Activated CD4-positive, CD25-positive, alpha-beta regulatory T cell treated with anti-CD3 and anti-CD28 coated beads, Interleukin-2, amount 50 U/mL, for 16 hours (primary cell): Measurements from ENCODE around the gene SASH3.
"Not testable (repeated sequence)": the region's sequence is repeated elsewhere in the genome, so short reads cannot be mapped to it uniquely, and the experiment has no call there.

ENCODE experiments used
- DNase-seq: peaks from one replicate; pipeline ENCODE4 v3.0.0-alpha.2; 2020; ENCODE audit warnings: low read depth, low spot score

SASH3 gene

DNA sequence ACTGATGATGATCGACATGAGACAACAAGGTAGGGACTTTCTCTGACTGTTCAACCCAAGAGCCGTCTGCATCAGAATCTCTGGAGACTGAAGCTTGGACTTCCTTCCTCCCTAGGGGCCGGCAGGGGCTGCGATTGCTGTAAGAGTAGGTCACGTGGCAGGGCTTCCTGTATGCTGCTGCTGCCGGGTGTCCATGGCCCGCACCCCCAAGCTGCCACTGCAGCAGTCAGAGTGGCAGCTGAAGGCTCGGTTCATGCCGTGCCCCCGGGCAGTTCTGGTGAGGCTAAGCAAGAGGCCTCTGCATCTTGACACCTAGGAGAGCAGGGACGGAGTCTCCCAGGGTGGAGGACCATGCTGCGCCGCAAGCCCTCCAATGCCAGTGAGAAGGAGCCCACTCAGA, at the start of gene SASH3:
SASH3 (plus strand) TSS at position 203 of the 400 bp plus-strand sequence; CDS start at position 352, 149 bp downstream.
- no peak for DNase-seq

DNA sequence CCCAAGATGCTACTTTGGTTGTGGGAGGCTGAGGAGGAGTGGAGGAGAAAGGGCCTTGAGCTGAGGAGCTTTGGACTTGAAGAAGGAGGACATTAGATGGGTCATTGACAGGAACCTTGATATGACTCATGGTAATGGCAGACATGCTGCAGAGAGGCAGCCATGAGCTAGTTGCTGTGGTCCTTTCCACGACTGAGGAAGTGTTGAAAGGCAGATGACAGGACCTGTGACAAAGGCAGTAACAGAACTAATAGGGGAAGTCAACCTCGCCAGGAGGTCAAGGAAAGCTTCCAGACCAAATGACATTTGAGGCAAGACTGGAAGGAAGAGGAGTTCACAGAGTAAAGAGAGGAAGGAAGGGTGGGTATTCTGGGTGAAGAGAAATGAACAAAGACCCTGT, 48.5 kb upstream of the SASH3 start:
- DNase-seq, result no peak

DNA sequence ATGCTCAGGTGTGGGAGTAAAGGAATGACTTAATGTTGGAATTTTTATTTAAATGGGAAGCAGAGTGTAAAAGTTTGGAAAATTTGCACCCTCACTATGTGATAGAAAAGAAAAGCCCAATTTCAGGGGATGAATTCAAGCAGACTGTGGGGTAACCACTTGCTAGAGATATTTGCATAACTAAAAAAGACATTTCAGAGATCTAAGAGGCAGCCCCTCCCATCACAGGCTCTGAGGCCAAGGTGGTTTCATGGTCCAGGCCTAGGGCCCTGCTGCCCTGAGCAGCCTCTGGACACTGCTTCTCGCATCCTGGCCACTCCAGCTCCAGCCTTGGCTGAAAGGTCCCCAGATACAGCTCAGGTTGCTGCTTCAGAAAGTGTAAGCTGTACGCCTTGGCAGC, 46.9 kb upstream of the SASH3 start:
- no peak for DNase-seq

DNA sequence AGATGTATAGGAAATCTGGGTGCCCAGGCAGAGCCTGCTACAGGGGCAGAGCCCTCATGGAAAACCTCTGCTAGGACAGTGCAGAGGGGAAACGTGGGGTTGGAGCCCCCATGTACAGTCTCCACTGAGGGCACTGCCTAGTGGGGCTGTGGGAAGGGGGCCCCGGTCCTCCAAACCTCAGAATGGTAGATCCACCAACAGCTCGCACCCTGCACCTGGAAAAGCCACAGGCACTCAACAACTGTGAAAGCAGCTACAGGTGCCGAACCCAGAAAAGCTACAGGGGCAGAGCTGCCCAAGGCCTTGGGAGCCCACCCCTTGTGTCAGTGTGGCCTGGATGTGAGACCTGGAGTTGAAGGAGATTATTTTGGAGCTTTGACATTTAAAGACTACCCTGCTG, 46.4 kb upstream of the SASH3 start:
- DNase-seq, result no peak

DNA sequence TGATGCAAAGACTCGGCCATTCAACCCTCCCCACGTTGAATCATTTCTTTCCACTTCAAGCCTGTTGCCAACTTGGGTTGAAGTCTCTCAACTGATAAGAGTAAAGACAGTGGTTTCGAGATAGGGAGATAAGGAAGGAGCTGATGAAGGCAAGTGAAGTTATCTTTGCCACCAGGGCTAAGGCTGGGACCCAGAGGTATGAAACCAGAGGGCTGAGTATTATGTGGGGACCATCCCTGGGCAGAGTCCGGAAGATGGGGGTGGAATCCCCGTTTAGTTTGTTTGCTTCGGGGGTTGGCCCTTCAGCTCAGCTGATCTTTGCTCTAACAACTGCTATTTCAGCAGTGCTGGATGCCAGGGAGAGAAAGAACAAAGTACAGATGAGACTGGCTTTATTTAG, 43.3 kb upstream of the SASH3 start:
- no peak for DNase-seq

DNA sequence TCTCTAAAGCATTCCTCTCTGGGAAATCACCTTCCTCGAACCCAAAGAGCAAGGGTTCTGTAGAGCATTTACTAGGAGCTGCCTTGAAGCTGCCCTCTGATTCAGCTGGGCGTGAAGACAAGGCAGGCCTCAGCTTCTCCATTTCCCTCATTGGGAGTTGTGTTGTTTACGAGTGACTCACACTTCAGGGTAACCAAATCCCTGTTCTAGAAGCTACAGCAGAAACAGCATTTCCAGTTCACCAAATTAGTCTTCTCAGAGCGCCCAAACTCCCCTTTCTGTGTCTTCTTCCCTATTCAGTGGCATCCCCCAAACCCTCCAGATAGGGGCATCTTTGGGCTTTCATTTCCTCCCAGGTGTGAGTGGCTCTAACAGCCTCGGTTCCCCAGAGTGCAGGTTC, 41.8 kb upstream of the SASH3 start:
- DNase-seq, result no peak

DNA sequence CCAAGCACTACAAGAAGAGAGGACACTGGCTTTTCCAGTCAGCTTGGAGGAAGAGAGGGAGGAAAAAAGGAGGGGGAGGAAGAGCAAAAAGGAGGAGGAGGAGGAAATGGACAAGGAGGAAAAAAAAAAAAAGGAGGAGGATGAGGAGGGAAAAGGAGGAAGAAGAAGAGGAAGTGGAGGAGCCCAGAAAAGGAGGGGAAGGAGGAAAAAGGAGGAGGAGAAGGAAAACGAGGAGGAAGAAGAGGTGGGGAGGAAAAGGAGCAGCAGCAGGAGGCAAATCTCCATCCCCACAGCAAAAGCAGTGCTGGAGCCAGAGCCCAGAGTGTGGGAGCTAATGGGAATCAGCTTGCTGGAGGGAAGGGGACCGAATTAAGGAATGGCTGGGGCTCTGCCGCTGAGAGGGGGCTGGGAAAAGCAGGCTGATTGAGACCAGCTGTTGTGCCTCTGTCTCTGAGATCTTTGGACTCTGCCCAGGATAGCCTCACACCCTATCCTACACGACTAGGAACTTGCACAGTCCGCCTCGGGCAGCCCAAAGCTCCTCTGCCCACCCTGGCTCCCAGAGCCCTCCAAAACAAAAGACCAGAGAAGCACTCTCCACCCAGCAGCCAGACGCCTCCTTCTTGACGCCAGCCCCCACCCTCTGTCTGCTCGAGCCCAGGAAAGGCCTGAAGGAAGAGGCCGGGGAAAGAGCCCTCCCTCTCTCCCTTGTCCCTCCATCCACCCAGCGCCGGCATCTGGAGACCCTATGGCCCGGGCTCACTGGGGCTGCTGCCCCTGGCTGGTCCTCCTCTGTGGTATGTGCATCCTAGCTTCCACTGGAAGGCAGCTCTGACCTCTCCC, 41.1 kb upstream of the SASH3 start, which contains the start of gene XPNPEP2:
XPNPEP2 (plus strand) TSS at position 514 of the 843 bp plus-strand sequence; CDS start at position 749, 235 bp downstream.
- DNase-seq, result no peak

DNA sequence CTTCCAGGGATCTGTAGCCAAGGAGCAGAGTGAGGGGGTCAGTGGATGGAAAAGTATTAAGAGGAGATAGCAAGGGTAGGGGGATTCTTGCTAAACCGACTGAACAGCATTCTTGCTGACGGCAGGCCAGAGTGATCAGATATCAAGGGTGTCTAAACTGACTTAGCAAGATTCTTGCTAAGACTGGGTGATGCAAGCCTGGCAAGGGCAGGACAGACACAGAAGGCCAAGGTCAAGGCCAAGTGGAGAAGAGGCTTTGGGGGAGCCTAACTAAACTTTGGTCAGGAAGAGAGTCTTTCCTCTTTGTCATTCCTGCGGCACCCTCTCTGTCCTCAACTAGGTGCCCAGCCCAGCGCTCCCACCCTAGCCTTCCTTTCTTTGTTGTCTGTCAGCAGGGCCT, 40.2 kb upstream of the SASH3 start:
- no peak for DNase-seq

DNA sequence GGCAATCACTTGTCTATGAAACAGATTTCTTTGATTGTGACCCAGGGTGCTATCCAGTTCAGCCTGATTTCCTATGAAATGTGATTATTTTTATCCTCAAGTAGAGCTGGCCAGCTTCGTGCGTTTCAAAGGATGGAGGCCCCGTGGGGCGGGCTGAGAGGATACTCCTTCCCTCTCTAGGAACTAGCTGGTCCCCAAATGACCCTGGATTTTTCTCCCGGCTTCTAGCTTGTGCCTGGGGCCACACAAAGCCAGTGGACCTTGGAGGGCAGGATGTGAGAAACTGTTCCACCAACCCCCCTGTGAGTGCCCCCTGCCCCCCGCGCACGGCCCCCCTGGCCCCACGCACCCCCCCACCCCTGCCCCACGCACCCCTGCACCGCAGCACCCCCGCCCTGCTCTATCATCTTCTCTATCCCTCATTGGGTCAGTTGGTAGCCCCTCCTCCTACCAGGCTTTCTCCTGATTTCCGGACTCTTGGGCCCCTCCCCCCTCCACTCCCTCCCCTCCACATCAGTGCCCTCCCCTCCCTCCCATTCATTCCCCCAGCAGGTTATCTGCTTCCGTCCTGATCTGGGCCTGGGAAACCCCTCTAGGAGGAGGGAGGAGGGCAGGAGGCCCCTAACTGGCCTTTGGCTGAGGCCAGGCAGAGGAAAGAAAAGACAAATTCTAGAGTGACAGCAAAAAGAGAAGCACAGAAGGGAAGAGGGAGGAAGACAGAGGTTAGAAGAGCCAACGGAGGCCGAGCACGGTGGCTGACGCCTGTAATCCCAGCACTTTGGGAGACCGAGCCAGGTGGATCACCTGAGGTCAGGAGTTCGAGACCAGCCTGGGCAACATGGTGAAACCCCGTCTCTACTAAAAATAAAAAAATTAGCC, 37.6 kb upstream of the SASH3 start:
- no peak for DNase-seq

DNA sequence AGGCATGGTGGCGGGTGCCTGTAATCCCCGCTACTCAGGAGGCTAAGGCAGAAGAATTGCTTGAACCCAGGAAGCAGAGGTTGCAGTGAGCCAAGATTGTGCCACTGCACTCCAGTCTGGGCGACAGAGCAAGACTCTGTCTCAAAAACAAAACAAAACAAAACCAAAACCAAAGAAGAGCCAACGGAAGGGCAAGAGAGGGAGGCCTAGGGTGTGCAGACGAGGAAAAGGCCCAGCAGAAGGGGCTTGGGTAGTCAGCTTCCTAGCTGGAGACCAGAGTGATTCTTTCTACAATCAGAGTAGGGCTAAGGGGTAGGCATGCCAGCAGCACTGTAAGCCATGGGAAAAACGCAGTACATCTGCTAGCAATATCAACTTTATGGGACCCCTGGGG, 37.0 kb upstream of the SASH3 start:
- DNase-seq, result not testable (repeated sequence)

DNA sequence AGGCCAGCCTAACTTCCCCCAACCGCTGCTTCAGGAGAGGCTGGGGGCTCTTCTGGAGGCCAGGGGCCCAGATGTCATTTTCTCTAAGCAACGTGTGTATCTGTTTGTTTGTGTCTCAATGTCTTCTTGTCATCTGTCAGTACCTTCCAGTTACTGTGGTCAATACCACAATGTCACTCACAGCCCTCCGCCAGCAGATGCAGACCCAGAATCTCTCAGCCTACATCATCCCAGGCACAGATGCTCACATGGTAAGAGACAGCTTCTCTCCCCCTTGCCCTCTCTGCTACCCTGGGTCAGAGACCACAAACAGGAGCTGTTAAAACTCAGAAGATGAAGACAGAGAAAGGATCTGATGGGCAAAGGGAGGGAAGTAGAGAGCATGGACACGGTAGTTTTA, 35.9 kb upstream of the SASH3 start:
- no peak for DNase-seq

DNA sequence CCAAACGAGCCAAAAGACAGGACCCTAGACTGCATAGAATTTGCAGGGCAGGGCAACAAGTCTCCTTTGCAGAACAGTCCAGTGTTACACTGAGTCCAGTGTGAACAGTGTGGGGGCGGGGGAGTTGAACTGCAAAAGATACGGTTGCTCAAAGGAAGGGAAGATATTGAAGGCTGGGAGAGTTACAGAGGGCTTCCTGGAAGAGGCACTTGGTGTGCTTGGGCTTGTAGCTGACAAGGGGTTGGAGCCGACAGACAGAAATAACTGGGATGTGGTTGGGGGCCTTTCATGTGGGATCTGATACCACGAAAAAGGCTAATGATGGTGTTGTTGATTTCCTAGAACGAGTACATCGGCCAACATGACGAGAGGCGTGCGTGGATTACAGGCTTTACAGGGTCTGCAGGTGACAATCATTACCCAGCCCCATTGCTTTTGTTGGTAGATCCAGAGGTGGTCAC, 34.9 kb upstream of the SASH3 start:
- no peak for DNase-seq

DNA sequence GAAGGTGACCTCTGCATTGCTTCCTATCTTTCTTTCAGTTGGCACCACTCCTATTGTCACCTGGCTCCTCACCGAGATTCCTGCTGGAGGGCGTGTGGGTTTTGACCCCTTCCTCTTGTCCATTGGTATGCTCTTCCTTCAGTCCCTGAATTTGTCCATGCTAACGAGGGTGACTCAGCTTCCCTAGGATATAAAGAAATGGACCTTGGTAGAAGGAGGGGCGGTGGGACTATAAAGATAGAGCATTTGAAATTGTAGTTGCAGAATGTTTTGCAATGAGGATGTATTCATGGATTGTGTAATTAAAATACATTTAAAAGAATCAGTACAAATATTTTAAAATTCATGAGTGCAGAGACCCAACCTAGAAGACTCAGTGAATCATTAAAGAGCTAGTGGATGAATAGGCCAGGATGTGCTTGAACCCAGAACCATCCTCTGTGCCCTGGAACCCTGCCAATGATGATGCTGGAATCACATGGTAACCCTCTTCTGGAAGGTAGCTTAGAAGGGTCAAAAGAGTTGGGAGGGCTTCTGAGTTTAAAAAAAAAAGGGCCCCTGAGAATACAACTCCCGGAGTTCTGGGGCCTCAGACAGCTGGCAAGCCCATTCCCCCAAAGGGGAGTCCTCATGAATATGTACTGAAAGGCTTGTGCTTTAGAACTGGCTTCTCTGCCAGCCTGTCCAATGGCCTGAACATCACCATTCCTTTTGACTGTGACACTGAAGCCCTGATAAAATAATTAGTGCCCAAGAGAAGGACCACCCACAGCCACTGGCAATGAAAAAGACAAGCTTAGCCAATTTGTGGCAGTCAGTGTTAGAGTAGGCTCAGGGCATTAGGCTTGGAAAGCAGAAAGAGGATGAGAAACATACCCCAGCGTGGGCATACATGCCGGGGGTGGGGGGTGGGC, 32.9 kb upstream of the SASH3 start:
- DNase-seq, result no peak

DNA sequence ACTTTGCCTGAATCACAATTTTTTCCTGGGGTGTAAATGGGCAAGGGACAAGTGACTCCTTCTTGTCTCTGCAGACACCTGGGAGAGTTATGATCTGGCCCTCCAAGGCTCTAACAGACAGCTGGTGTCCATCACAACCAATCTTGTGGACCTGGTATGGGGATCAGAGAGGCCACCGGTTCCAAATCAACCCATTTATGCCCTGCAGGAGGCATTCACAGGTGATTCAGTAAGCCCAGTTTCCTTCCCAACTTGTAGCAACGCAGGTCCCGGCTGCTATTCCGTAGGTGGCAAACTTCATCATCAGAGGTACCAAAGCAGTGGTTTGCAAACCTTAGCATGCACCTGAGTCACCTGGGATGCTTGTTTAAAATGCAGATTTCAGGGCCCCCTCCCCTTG, 32.2 kb upstream of the SASH3 start:
- DNase-seq, result no peak

DNA sequence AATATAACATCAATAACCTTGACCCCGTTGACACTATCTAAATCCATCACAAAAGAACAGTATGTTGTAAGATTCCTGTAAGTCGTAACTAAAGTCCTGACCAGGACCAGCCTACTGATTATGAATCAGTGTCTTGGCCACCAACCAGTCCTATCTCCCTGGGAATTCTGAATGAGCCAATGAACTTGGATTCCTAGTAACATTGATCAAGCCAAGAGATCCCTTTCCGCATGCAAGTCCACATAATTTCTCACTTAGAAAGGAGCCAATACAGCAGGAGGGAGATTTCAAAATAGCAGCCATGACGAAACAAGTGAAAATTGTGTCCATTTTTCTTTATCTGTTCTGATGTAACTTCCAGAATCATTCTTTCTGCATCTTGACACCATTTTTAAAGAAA, 31.4 kb upstream of the SASH3 start:
- no peak for DNase-seq

DNA sequence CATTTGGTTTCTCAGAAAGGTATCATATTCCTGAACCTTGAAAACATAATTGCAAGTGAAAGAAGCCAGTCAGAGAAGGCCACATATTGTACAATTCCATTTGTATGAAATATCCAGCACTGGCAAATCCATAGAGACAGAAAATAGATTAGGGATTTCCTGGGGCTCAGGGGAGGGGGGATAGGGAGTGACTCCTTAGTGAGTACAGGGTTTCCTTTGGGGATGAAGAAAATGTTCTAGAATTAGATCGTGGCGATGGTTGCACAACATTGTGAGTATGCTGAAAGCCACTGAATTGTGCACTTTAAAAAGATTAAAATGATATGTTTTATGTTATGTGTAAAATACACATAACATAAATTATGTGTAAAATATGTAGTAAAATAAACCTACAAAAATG, 30.7 kb upstream of the SASH3 start:
- no peak for DNase-seq

DNA sequence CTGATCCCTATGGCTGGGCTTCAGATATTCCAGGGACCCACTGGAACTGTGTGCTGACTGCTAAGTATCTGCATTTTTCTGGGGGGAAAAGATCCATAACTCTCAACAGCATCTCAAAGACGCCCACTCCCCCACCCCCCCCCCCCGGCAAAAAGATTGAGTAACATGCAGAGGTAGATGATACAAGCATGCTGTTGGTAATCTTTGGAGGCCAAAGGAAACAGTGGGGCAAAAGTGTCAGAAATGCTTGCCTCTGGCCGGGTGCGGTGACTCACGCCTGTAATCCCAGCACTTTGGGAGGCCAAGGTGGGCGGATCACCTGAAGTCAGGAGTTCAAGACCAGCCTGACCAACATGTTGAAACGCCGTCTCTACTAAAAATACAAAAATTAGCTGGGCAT, 28.8 kb upstream of the SASH3 start:
- no peak for DNase-seq

DNA sequence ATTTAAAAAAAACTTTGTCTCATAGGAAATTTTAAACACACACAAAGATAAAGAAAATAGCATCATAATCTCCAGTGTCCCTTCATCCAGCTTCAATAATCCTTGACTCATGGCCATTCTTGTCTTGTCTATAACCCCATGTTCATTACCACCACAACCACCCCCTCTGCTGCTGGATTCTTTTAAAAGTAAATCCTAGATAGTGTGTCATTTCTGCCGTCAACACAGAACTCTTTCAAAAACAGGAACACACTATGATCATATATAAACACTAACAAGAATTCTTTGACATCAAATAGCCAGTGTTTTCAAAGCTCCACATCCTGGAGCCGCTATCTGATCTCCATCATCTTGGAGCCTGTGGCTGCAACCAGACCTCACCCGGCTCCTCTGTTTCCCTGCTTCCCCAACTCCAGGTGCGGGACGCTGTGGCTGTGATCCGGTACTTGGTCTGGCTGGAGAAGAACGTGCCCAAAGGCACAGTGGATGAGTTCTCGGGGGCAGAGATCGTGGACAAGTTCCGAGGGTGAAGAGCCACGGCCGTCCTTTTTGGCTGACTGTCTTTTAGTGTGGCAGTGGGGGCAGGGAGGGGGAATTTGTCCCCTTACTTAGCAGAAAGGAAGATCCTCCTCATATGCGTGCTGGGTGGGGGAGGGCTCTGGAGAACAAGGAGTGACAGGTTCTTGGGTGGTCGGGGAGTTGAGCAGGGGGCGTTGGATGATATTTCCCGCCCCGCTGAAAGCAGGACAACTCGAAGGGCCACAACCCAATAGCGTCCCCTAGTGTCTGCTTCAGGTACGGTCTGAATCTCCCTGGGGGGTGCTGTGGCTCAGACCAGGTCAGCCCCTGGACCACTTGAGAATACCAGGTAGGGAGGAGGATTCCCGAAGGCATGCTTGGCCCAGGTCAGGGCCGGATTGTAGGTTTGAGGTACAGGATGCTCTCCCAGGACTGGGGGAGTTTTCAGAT, 25.4 kb upstream of the SASH3 start:
- DNase-seq, result no peak

DNA sequence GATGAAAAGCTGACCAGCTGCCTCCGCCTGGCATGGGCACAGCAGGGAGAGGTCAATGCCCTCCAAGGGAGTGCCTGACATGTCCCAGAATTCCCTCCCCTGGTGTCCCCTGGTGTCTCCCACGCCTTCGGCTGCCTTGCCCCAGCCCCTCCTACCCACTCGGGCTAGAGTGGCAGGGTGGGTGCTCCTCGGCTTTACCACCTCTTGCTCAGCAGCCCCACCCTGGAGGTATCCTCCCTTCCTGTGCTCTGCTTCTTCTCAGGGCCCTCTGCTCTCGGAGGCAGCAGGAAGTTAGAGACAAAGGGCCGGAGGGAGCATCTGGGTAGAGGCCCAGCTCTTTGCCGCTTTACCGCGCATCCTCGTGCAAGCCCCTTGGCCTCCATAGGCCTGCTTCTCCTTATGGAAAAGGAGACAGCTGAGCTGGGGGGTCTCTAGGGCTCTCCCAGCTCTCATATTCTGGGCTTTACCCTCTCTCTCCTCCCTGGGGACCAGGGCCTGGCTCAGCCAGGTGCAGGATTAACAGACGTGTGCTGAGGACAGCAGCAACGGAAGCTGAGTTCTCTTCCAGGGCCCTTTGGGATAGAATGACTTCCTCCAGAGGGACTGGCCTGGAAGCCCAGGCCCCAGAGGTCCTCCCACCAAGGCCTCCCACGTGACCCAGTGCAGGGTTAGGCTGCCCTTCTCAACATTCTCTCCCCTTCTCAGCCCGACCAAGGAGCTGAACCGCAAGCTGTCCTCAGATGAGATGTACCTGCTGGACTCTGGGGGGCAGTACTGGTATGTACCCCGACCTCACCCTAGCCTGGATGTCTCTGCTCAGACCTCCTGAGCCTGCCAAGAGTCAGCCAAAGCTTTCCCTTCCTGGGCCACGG, 23.7 kb upstream of the SASH3 start:
- no peak for DNase-seq
